B cell (primary cell): ENCODE data around the gene VAPB.

ENCODE experiments used
- EZH2 ChIP-seq: IDR thresholded peaks from 2 replicates; pipeline ENCODE4 v1.6.1; 2012; ENCODE audit warnings: borderline replicate concordance, low read depth, mild to moderate bottlenecking, moderate library complexity, low read length; ENCODE audit not compliant: insufficient read depth, poor library complexity, severe bottlenecking
- TF ChIP-seq, protein P1 (sequence below): fragments of 200-600 bp; IDR thresholded peaks from one replicate; pipeline ENCODE4 v1.8.0; 2022; ENCODE audit warnings: antibody characterized with exemption, mild to moderate bottlenecking

DNA sequence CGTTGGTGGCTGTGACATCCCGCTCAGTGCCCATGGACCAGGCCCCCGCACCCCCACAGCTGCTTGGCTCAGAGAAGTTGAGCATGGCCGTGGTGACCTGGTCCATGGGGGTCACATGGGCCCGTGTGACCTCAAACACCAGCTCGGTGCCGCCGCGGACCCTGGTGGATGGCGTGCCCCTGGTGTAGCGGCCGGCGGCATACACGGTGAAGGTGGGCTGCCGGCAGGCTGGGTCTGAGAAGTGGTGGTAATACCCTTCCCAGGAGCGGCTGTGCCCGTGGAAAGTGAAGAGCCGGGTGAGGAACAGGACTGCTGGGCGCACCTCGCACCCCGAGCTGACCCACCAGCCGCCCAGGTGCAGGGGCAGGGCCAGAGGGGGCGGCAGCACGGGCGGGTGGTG lies 72.1 kb downstream of the VAPB start:
- TF ChIP-seq, protein P1, sequence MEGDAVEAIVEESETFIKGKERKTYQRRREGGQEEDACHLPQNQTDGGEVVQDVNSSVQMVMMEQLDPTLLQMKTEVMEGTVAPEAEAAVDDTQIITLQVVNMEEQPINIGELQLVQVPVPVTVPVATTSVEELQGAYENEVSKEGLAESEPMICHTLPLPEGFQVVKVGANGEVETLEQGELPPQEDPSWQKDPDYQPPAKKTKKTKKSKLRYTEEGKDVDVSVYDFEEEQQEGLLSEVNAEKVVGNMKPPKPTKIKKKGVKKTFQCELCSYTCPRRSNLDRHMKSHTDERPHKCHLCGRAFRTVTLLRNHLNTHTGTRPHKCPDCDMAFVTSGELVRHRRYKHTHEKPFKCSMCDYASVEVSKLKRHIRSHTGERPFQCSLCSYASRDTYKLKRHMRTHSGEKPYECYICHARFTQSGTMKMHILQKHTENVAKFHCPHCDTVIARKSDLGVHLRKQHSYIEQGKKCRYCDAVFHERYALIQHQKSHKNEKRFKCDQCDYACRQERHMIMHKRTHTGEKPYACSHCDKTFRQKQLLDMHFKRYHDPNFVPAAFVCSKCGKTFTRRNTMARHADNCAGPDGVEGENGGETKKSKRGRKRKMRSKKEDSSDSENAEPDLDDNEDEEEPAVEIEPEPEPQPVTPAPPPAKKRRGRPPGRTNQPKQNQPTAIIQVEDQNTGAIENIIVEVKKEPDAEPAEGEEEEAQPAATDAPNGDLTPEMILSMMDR: no peak
- no peak for TF ChIP-seq EZH2
